ENCODE results near the gene SPTLC1. TPM values are rescaled to one million over a fixed set of nuclear protein-coding genes. Genes with fewer than 3 reads are reported as not detected.

The SPTLC1 gene
- total and polyA plus RNA-seq, 10 of the 15 experiments (the other 5 are each of a cell fraction or from before 2014, with no cell fraction given): 38.0 to 68.7 (median 52.8) TPM

GRCh38 chr9:92064711-92065110, 50.5 kb downstream of the SPTLC1 start:
- no peak for FAIRE-seq
- TF ChIP-seq STAT1 (conservative IDR thresholded peaks at IDR 0.05): no peak
- TF ChIP-seq ZBED1 (IDR thresholded peaks at IDR 0.05; ENCODE audit: borderline replicate concordance): no peak
- TF ChIP-seq MTA3 (IDR thresholded peaks at IDR 0.05; ENCODE audit: borderline replicate concordance, low read length): no peak
- TF ChIP-seq HDAC2 (IDR thresholded peaks at IDR 0.05): no peak
- no peak for TF ChIP-seq RAD21 (IDR thresholded peaks at IDR 0.05; ENCODE audit: insufficient read depth, low read depth, low read length)

GRCh38 chr9:92061184-92061583, 54.0 kb downstream of the SPTLC1 start:
- TF ChIP-seq CBX5 (IDR thresholded peaks at IDR 0.05; ENCODE audit: low read depth): peak; percentile 69; the same call in 1 of the 2 replicates
- no peak for TF ChIP-seq NFYB (IDR thresholded peaks at IDR 0.05; ENCODE audit: insufficient read depth, low read depth, low read length)
- ATAC-seq: no peak
- intact Hi-C loops (cut with micrococcal nuclease; ENCODE audit: unreplicated experiment) (no loop called here), in situ Hi-C loops (cut with MboI) (no loop called here)
- no peak for FAIRE-seq
- BruUV-seq (replicated peaks): no TSS peak
- peaks cover 8 to 20% of the 10 kb centered on the region in 2 experiments for H3K36me3 ChIP-seq (ENCODE audit: control insufficient read depth in 2 of 2, insufficient read depth in 2 of 2, low read length in 1 of 2)
- DNase-seq (ENCODE audit: low read depth, low spot score): no peak
- no peak overlapping the region for H3K9ac ChIP-seq (ENCODE audit: control insufficient read depth, insufficient read depth, low read length)
- SMC1A ChIA-PET (ENCODE audit: uncharacterized antibody, unreplicated experiment): no interaction called here
- POLR2A ChIA-PET: no interaction called here
- peaks cover 13% of the 10 kb centered on the region for H3K9me3 ChIP-seq (replicated peaks; ENCODE audit: control insufficient read depth, insufficient read depth, low read length)
- no peaks in the 10 kb centered on the region for H3K27me3 ChIP-seq (replicated peaks in 1 of 2; ENCODE audit: control insufficient read depth in 2 of 2, insufficient read depth in 2 of 2, low read length in 1 of 2)
- 98% methylated on average over 2 of the region's 2 CpGs for WGBS (ENCODE audit: insufficient coverage, insufficient replicate concordance, low lambda C conversion rate, missing lambda C conversion rate)
- no peak overlapping the region for H3K4me2 ChIP-seq (ENCODE audit: control insufficient read depth, insufficient read depth)
- H3K79me2 ChIP-seq (ENCODE audit: control insufficient read depth, insufficient read depth, low read length): no peaks in the 10 kb centered on the region; the same call in none of the 2 replicates
- no peaks in the 10 kb centered on the region for H4K20me1 ChIP-seq (ENCODE audit: control insufficient read depth, insufficient read depth)
- RAD21 ChIA-PET (ENCODE audit: unreplicated experiment): no interaction called here
- peaks cover 3% of the 10 kb centered on the region; the same call in 1 of the 2 replicates for H3K4me1 ChIP-seq (ENCODE audit: control insufficient read depth, insufficient read depth, low read length)
- H3K4me3 ChIP-seq: no peak overlapping the region
- H3K27ac ChIP-seq (ENCODE audit: control insufficient read depth, insufficient read depth): no peak overlapping the region
- CTCF ChIA-PET: no interaction called here
- H2AFZ ChIP-seq (ENCODE audit: control insufficient read depth, low read depth, low read length): no peak overlapping the region

More at GRCh38 chr9:92064711-92065110, 50.5 kb downstream of the SPTLC1 start:
- Histone ChIP-seq H4K20me1 (ENCODE audit: control insufficient read depth, insufficient read depth) (no peaks in the 10 kb centered on the region), H3K4me3 (no peak overlapping the region), H3K9ac (ENCODE audit: control insufficient read depth, insufficient read depth, low read length) (no peak overlapping the region), H3K79me2 (ENCODE audit: control insufficient read depth, insufficient read depth, low read length) (no peaks in the 10 kb centered on the region; the same call in 1 of the 2 replicates), H3K4me1 (ENCODE audit: control insufficient read depth, insufficient read depth, low read length) (no peaks in the 10 kb centered on the region), H3K36me3 (ENCODE audit: control insufficient read depth in 2 of 2, insufficient read depth in 2 of 2, low read length in 1 of 2) (peaks cover 10 to 11% of the 10 kb centered on the region in 2 experiments), H3K4me2 (ENCODE audit: control insufficient read depth, insufficient read depth) (no peak overlapping the region), H3K27me3 (replicated peaks in 1 of 2; ENCODE audit: control insufficient read depth in 2 of 2, insufficient read depth in 2 of 2, low read length in 1 of 2) (no peaks in the 10 kb centered on the region), H2AFZ (ENCODE audit: control insufficient read depth, low read depth, low read length) (no peak overlapping the region), H3K9me3 (replicated peaks; ENCODE audit: control insufficient read depth, insufficient read depth, low read length) (peaks cover 13% of the 10 kb centered on the region), H3K27ac (ENCODE audit: control insufficient read depth, insufficient read depth) (no peak overlapping the region)
- DNase-seq (ENCODE audit: low read depth, low spot score) (no peak), ATAC-seq (no peak)
- no TSS peak for BruUV-seq (replicated peaks)
- RAD21 ChIA-PET (ENCODE audit: unreplicated experiment): no interaction called here
- intact Hi-C loops (cut with micrococcal nuclease; ENCODE audit: unreplicated experiment): no loop called here
- CTCF ChIA-PET: no interaction called here
- SMC1A ChIA-PET (ENCODE audit: uncharacterized antibody, unreplicated experiment): no interaction called here
- in situ Hi-C loops (cut with MboI): no loop called here
- POLR2A ChIA-PET: no interaction called here
- WGBS (ENCODE audit: insufficient coverage, insufficient replicate concordance, low lambda C conversion rate, missing lambda C conversion rate): 98% methylated on average over 3 of the region's 3 CpGs

All from GM12878 (cell line).